H9 (cell line): ENCODE results near the gene RARA. TPM values are rescaled to one million over a fixed set of nuclear protein-coding genes. Genes with fewer than 3 reads are reported as not detected.

Experiments
- DNase-seq: peaks from one replicate; pipeline ENCODE4 v3.0.0-alpha.2; 2017
- H2AFZ ChIP-seq: one replicate; pipeline ENCODE4 v1.6.1; 2013; ENCODE audit warnings: mild to moderate bottlenecking, low read length, control low read depth, moderate library complexity
- H2AK5ac ChIP-seq: 2 replicates; pipeline ENCODE4 v1.6.1; 2013; ENCODE audit warnings: low read length, control low read depth, mixed read lengths; ENCODE audit not compliant: insufficient read length
- H2BK120ac ChIP-seq: one replicate; pipeline ENCODE4 v1.6.1; 2013; ENCODE audit warnings: low read depth, mild to moderate bottlenecking, low read length, control low read depth, inconsistent platforms; ENCODE audit not compliant: poor library complexity, severe bottlenecking
- H2BK12ac ChIP-seq: 2 replicates; pipeline ENCODE4 v1.6.1; 2013; ENCODE audit warnings: low read length, control low read depth, mixed read lengths, low read depth; ENCODE audit not compliant: insufficient read length
- H2BK15ac ChIP-seq: 2 replicates; pipeline ENCODE4 v1.6.1; 2013; ENCODE audit warnings: low read depth, low read length, control low read depth
- H2BK20ac ChIP-seq: one replicate; pipeline ENCODE4 v1.6.1; 2013; ENCODE audit warnings: low read depth, mild to moderate bottlenecking, low read length, control low read depth, inconsistent platforms; ENCODE audit not compliant: poor library complexity, severe bottlenecking
- H2BK5ac ChIP-seq: 2 replicates; pipeline ENCODE4 v1.6.1; 2013; ENCODE audit warnings: low read length, control low read depth, mixed read lengths; ENCODE audit not compliant: insufficient read length
- H3K14ac ChIP-seq: 2 replicates; pipeline ENCODE4 v1.6.1; 2013; ENCODE audit warnings: low read length, control low read depth; ENCODE audit not compliant: insufficient read depth
- H3K18ac ChIP-seq: 2 replicates; pipeline ENCODE4 v1.6.1; 2013; ENCODE audit warnings: low read depth, mild to moderate bottlenecking, mixed read lengths, low read length, control low read depth; ENCODE audit not compliant: insufficient read length
- H3K23ac ChIP-seq: 2 replicates; pipeline ENCODE4 v1.6.1; 2013; ENCODE audit warnings: low read length, control low read depth, mixed read lengths, low read depth; ENCODE audit not compliant: insufficient read length
- H3K23me2 ChIP-seq: 2 replicates; pipeline ENCODE4 v1.6.1; 2013; ENCODE audit warnings: low read depth, mild to moderate bottlenecking, mixed read lengths, low read length, control low read depth; ENCODE audit not compliant: insufficient read length, poor library complexity, severe bottlenecking
- H3K27ac ChIP-seq: 2 replicates; pipeline ENCODE4 v1.5.1; 2013; ENCODE audit warnings: low read length, control low read depth, mixed read lengths, low read depth; ENCODE audit not compliant: insufficient read length
- H3K27me3 ChIP-seq: 2 replicates; pipeline ENCODE4 v1.6.1; 2013; ENCODE audit warnings: low read length, control low read depth, inconsistent platforms; ENCODE audit not compliant: insufficient read depth
- H3K4ac ChIP-seq: 2 replicates; pipeline ENCODE4 v1.6.1; 2013; ENCODE audit warnings: low read depth, mild to moderate bottlenecking, control low read depth, inconsistent platforms, low read length, moderate library complexity
- H3K4me1 ChIP-seq: 2 replicates; pipeline ENCODE4 v1.6.1; 2013; ENCODE audit warnings: low read length, control low read depth, inconsistent platforms; ENCODE audit not compliant: insufficient read depth
- H3K4me2 ChIP-seq: 2 replicates; pipeline ENCODE4 v1.6.1; 2013; ENCODE audit warnings: low read length, control low read depth, mixed read lengths; ENCODE audit not compliant: insufficient read length, insufficient read depth
- H3K56ac ChIP-seq: 2 replicates; pipeline ENCODE4 v1.6.1; 2013; ENCODE audit warnings: low read depth, mild to moderate bottlenecking, mixed read lengths, low read length, control low read depth; ENCODE audit not compliant: insufficient read length
- H3K79me1 ChIP-seq: 2 replicates; pipeline ENCODE4 v1.6.1; 2013; ENCODE audit warnings: low read depth, mild to moderate bottlenecking, moderate library complexity, low read length, control low read depth, inconsistent platforms; ENCODE audit not compliant: insufficient read depth, poor library complexity, severe bottlenecking
- H3K79me2 ChIP-seq: 2 replicates; pipeline ENCODE4 v1.6.1; 2013; ENCODE audit warnings: low read length, control low read depth, inconsistent platforms; ENCODE audit not compliant: insufficient read depth
- H3K9ac ChIP-seq: 2 replicates; pipeline ENCODE4 v1.6.1; 2013; ENCODE audit warnings: low read length, control low read depth, mixed read lengths; ENCODE audit not compliant: insufficient read length; ENCODE audit errors: extremely low read depth
- H3K9me3 ChIP-seq: one replicate; pipeline ENCODE4 v1.6.1; 2013; ENCODE audit warnings: low read depth, low read length, inconsistent platforms; ENCODE audit not compliant: control insufficient read depth
- H3T11ph ChIP-seq: one replicate; pipeline ENCODE4 v1.6.1; 2013; ENCODE audit warnings: mild to moderate bottlenecking, low read length, control low read depth, inconsistent platforms
- H4K20me1 ChIP-seq: one replicate; pipeline ENCODE4 v1.6.1; 2013; ENCODE audit not compliant: control insufficient read depth, insufficient read length, insufficient read depth
- H4K5ac ChIP-seq: 2 replicates; pipeline ENCODE4 v1.6.1; 2013; ENCODE audit warnings: low read depth, mild to moderate bottlenecking, mixed read lengths, low read length, control low read depth; ENCODE audit not compliant: insufficient read length
- H4K8ac ChIP-seq: replicated peaks from 2 replicates; pipeline ENCODE4 v1.6.1; 2013; ENCODE audit warnings: low read length, control low read depth, mixed read lengths, low read depth; ENCODE audit not compliant: insufficient read length
- H4K91ac ChIP-seq: 2 replicates; pipeline ENCODE4 v1.6.1; 2013; ENCODE audit warnings: low read depth, mild to moderate bottlenecking, moderate library complexity, mixed read lengths, low read length, control low read depth; ENCODE audit not compliant: insufficient read length
- H3K27ac Mint-ChIP-seq, 3 experiments: 2 replicates in 2 of 3; 3 replicates in 1 of 3; pipeline ENCODE4 v1.8.0; 2020 to 2021; ENCODE audit warnings: mixed read lengths in 3 of 3, mild to moderate bottlenecking in 1 of 3, moderate library complexity in 1 of 3
- H3K27me3 Mint-ChIP-seq: 2 replicates; pipeline ENCODE4 v1.8.0; 2021; ENCODE audit warnings: low read depth, mild to moderate bottlenecking, moderate library complexity, mixed read lengths
- H3K36me3 Mint-ChIP-seq, 3 experiments: 2 replicates in 2 of 3; 3 replicates in 1 of 3; pipeline ENCODE4 v1.8.0; 2020 to 2021; ENCODE audit warnings: low read depth in 3 of 3, mixed read lengths in 3 of 3; ENCODE audit not compliant: insufficient read depth in 1 of 3
- H3K4me1 Mint-ChIP-seq, 2 experiments: 2 replicates each; pipeline ENCODE4 v1.8.0; 2020; ENCODE audit warnings: mixed read lengths in 2 of 2
- H3K4me3 Mint-ChIP-seq, 2 experiments: 2 replicates in 1 of 2; 3 replicates in 1 of 2; pipeline ENCODE4 v1.8.0; 2020 to 2021; ENCODE audit warnings: mild to moderate bottlenecking in 2 of 2, mixed read lengths in 2 of 2, moderate library complexity in 1 of 2
- H3K9me3 Mint-ChIP-seq, 2 experiments: 2 replicates in 1 of 2; 3 replicates in 1 of 2; pipeline ENCODE4 v1.8.0; 2020; ENCODE audit warnings: mild to moderate bottlenecking in 2 of 2, mixed read lengths in 2 of 2, moderate library complexity in 1 of 2
- CTCF ChIP-seq: fragments of 200-600 bp; sonication (generic); conservative IDR thresholded peaks from 3 replicates; pipeline ENCODE4 v1.8.0; 2021; ENCODE audit warnings: antibody characterized with exemption, mild to moderate bottlenecking
- WGBS: extraction: QIAGEN DNeasy Blood & Tissue Kit; methylation state at CpG from one replicate; pipeline ENCODE4 v1.1.7; 2013; ENCODE audit warnings: missing lambda C conversion rate, low lambda C conversion rate, mixed read lengths; ENCODE audit not compliant: insufficient read length; ENCODE audit errors: extremely low coverage; 5-methylcytosine and 5-hydroxymethylcytosine counted together
- total RNA-seq: library from RNA; stranded (reverse); gene quantifications from 2 replicates; pipeline ENCODE4 v1.2.1, GENCODE V29; 2021

Gene RARA
- total RNA-seq, 1 experiment from 2014 or later: 17.6 TPM

- Histone ChIP-seq H3K4me2 (no peak overlapping the region), H2AK5ac (no peak overlapping the region), H4K91ac (no peak overlapping the region), H3K56ac (no peak overlapping the region), H3K23ac (no peak overlapping the region), H3T11ph (no peak overlapping the region), H4K8ac (no peak overlapping the region), H3K4me1 (no peaks in the 10 kb centered on the region), H3K27ac (no peak overlapping the region), H2BK12ac (no peak overlapping the region), H3K79me1 (no peaks in the 10 kb centered on the region), H3K18ac (no peak overlapping the region), H4K5ac (no peak overlapping the region), H3K14ac (no peak overlapping the region), H4K20me1 (no peaks in the 10 kb centered on the region), H2BK20ac (no peak overlapping the region), H2AFZ (no peak overlapping the region), H3K9me3 (no peaks in the 10 kb centered on the region), H3K27me3 (no peaks in the 10 kb centered on the region), H3K9ac (no peak overlapping the region), H2BK120ac (no peak overlapping the region), H3K79me2 (no peaks in the 10 kb centered on the region), H3K23me2 (no peaks in the 10 kb centered on the region), H2BK5ac (no peak overlapping the region), H2BK15ac (no peak overlapping the region), H3K4ac (no peak overlapping the region)
- no peak for TF ChIP-seq CTCF
- Mint-ChIP-seq H3K9me3 (peaks cover 6 to 8% of the 10 kb centered on the region in 2 experiments; a peak in 4 of 5 replicates), H3K4me3 (no peak overlapping the region), H3K4me1 (peaks cover 7 to 12% of the 10 kb centered on the region in 2 experiments), H3K27ac (no peak overlapping the region), H3K27me3 (no peaks in the 10 kb centered on the region; the same call in 1 of the 2 replicates), H3K36me3 (peaks cover 0 to 5% (median 2%) of the 10 kb centered on the region in 3 experiments; a peak in 4 of 7 replicates)
- no CpG with 5 or more reads among the region's 8 CpGs for WGBS
- no peak for DNase-seq
Measured at GRCh38 chr17:40373999-40374398, 65.0 kb downstream of the RARA start.
